ENCODE data around the gene PPP4C.

DNA sequence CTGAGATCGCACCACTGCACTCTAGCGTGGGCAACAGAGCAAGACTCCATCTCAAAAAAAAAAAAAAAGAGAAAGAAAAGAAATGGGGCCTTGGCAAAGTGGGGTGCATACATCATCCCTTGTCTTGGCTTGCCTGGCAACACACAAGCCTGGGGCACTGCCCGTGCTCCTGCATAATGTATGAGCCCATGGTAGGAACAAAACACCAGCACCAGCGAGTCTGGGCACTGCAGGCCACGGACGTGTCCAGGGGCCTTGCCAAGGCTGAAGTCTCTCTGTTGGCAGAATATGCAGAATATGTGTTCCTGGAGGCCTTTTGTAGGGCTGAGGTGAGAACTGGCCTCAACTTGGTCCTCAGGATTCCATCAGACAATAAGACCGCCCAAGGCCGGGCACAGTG lies 25.9 kb upstream of the PPP4C start:
- TF ChIP-seq, protein P1, sequence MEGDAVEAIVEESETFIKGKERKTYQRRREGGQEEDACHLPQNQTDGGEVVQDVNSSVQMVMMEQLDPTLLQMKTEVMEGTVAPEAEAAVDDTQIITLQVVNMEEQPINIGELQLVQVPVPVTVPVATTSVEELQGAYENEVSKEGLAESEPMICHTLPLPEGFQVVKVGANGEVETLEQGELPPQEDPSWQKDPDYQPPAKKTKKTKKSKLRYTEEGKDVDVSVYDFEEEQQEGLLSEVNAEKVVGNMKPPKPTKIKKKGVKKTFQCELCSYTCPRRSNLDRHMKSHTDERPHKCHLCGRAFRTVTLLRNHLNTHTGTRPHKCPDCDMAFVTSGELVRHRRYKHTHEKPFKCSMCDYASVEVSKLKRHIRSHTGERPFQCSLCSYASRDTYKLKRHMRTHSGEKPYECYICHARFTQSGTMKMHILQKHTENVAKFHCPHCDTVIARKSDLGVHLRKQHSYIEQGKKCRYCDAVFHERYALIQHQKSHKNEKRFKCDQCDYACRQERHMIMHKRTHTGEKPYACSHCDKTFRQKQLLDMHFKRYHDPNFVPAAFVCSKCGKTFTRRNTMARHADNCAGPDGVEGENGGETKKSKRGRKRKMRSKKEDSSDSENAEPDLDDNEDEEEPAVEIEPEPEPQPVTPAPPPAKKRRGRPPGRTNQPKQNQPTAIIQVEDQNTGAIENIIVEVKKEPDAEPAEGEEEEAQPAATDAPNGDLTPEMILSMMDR (IDR thresholded peaks at IDR 0.05): no peak
- TF ChIP-seq POLR2A (IDR thresholded peaks at IDR 0.05): no peak
